22Rv1 (cell line): Measurements from ENCODE around the gene MAGI1.

ENCODE experiments used
- CTCF ChIP-seq: fragments of 450-650 bp; IDR thresholded peaks from 2 replicates; pipeline ENCODE4 v1.5.1; 2017; ENCODE audit warnings: mild to moderate bottlenecking
- ZFX ChIP-seq: fragments of 450-650 bp; IDR thresholded peaks from 2 replicates; pipeline ENCODE4 v1.6.1; 2017; ENCODE audit warnings: antibody characterized with exemption, borderline replicate concordance

GRCh38 chr3:65846936-65847335, 191.8 kb downstream of the MAGI1 start:
- TF ChIP-seq CTCF (no peak), ZFX (no peak)
